Middle frontal gyrus (tissue), 1 donor: ENCODE results near the gene CA14.
"Not testable (repeated sequence)": the region's sequence is repeated elsewhere in the genome, so short reads cannot be mapped to it uniquely, and the experiment has no call there.

ENCODE experiments used
- DNase-seq: peaks from one replicate; pipeline ENCODE4 v3.0.0-alpha.2; 2015; ENCODE audit warnings: low spot score; ENCODE audit errors: extremely low spot score

Gene CA14

DNA sequence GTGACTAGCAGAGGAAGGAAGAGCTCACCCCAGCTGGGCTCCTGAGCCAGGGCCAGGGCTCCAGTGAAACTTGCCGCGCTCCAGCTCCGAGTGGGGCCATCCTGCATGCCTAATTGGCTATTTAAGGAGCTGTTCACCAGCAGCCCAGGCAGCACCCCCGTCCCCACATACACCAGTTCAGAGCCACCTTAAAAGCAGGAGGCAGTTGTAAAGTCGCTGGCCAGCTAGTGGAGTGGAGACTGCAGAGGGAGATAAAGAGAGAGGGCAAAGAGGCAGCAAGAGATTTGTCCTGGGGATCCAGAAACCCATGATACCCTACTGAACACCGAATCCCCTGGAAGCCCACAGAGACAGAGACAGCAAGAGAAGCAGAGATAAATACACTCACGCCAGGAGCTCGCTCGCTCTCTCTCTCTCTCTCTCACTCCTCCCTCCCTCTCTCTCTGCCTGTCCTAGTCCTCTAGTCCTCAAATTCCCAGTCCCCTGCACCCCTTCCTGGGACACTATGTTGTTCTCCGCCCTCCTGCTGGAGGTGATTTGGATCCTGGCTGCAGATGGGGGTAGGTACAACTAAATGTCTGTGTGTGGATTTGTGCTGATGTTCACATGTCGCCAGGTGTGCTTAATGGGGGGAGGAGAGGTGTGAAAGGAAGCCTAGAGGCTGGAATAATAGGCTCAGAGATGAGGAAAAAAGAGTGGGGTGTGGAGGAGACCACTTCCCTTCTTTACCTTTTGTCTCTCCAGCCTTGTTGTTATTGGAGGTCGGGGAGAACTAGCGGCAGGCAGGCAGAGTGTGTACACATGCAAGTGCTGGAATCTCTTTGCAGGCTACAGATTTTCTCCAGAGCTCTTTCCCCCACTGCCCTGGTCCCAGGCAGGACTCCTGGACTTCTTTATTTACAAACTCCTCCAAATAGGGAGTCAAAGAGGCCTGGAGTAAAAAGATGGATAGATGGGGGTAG is at the start of gene CA14:
TSS of gene CA14 (plus strand) at position 151 of the 962 bp plus-strand sequence. CDS start at position 506, 355 bp downstream.
- DNase-seq: no peak

DNA sequence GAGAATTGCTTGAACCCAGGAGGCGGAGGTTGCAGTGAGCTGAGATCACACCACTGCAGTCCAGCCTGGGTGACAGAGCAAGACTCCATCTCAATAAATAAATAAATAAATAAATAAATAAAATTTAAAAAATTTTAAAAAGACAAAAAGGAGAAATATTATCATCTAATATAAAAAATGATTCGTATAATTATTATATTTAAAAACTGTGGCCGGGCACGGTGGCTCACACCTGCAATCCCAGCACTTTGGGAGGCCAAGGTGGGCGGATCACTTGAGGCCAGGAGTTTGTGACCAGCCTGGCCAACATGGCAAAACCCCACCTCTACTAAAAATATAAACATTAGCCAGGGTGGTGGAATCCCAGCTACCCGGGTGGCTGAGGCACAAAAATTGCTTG is 49.1 kb upstream of the CA14 start:
- not testable (repeated sequence) for DNase-seq

DNA sequence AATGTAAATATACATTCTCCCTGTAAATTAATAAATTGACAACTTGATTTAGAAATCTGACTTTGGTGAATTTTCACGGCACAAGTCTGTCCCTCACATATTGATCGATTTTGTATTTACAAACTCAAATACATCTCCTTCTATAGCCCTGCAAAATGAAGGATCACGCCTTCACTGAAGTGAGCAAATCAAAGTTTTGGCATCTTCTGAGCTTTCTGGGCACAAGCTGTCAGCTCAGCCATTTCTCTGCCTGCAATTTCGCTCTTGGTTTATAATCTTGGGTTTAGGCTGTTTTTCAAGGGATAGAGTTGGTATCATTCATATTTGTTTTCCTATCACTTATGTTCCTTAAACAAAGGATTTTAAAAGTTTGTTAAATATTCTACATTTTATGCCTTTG is 47.5 kb upstream of the CA14 start:
- no peak for DNase-seq

DNA sequence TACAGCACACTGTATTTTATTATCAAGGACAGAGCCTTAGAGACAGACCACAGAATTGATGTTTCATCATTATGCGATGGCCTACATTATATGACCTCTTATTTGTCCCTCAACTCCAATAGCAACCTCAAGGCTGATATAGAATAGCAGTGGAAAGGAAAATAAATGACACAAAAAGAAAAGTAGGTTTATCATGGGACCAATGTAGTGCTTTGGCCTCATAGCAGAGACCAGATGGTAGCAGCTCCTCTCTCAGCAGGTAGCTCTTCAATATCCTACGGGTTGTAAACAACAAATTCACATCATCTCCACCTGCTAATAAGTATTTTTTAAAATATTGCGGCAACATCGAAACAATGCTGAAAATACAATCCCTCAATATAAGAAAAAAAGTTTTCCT is 46.9 kb upstream of the CA14 start:
- DNase-seq: no peak

DNA sequence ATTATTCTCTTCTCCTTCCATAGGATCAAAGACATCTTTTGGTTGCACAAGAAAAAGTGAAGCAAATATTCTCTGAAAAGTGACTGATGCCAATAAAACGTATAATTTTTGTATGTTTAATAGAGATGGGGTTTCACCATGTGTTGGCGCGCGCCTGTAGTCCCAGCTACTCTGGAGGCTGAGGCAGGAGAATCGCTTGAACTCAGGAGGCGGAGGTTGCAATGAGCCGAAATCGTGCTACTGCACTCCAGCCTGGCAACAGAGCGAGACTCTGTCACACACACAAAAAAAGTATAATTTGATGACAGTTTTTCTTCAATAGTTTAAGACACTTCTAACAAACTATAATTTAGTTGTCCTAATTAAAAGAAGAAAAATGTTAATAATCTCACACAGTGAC is 45.5 kb upstream of the CA14 start:
- DNase-seq: no peak

DNA sequence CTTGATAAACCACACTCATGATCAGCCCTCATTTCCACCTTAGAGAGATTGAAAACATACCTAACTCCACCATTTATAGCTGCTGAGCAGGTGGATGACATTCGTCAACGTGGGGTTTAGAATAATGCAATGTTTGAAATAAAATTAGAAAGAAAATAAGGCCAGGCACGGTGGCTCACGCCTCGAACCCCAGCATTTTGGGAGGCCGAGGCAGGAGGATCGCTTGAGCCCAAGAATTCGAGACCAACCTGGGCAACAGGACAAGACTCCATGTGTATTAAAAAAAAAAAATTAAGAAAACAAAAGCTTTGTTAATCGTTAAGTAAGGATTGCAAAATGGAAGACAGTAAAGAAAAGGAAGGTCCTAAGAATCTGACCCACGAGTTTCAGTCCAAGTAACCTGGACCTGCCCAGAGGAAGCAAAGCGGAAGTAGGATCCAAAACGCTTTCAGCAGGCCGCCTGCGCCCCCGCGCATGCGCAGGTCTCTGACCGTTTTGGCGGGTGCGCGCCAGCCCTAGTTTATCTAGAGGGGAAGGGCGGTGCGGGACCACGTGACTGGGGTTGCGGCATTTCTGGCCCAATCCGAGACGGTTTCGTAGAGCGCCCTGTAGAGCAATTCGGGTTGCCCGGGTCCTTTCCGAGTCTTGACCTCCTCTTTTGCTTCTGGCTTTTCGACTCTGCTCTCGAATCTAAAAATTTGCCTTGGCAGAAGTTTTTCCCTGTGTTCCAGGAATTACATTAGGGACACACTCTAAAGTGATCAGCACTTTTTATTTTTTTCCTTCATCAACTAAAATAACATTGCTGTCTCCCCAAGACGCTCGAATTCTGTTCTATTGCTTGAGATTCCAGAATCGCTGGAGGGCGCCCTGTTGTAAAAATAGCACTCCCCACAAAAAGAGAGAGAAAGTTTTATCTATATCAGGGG is 44.1 kb upstream of the CA14 start:
- DNase-seq: peak; percentile 94

DNA sequence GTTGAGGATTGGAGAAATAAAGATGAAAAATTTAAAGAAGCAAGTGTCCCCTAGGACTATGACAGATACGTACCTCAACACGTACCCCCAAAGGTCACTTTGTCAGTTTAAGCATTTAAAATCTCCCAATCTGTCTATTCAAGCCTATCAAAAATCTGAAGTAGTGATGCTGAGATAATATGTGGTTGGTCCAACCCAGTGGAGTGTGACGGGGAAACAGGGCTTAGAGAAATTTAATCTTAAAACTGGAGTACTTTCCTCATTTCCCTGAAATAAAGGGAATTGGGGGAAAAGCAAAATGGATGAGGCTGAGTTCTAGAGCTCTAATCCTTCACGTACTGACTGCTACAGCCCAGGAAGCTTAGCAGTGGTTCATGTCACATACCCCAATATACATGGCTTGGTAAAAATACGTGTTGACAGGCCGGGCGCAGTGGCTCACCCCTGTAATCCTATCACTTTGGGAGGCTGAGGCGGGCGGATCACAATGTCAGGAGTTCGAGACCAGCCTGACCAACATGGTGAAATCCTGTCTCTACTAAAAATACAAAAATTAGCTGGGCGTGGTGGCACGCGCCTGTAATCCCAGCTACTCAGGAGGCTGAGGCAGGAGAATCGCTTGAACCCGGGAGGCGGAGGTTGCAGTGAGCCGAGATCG is 43.3 kb upstream of the CA14 start:
- DNase-seq: not testable (repeated sequence)

DNA sequence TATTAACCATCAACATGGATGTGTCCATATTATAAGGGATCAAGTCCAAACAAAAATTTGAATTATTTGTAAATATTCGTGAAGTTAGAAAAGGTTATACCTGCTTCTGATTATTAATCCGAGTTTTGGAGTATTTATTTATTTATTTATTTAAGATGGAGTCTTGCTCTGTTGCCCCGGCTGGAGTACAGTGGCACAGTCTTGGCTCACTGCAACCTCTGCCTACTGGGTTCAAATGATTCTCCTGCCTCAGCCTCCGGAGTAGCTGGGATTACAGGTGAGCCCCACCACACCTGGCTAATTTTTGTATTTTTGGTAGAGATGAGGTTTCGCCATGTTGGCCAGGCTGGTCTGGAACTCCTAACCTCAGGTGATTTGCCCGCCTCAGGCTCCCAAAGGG is 41.7 kb upstream of the CA14 start:
- DNase-seq: not testable (repeated sequence)

DNA sequence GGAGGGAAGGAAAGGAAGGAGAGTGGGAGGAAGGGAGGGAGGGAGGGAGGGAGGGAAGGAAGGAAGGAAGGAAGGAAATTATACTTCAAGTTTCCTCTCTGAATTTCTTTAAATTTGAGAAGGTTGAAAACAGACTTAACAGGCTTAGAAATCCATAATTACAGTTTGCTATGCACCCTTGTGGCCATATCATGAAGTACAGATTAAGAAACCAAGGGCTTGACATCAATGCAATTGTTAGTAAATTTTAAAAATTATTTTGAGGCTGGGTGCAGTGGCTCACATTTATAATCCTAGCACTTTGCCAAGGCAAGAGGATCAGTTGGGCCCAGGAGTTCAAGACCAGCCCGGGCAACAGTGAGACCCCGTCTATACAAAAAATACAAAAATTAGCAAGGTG is 36.0 kb upstream of the CA14 start:
- DNase-seq: no peak

DNA sequence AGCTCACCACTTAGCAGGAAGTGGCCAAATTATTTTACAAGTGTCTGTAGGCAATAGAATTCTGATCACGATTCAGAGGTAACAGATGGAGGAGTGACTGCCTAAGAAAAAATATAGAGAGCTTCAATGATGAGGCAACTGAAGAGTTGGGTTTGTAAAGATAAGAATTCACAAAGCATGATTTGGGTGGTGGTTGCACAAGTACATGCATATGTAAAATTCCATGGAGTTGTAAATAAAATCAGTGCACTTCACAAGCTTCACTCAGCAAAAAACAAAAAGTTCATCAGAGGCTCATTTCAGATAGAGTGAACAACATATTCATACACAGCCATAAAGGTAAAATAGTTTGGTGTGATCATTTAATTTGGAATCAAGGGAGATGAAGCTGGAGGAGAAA is 32.6 kb upstream of the CA14 start:
- no peak for DNase-seq

DNA sequence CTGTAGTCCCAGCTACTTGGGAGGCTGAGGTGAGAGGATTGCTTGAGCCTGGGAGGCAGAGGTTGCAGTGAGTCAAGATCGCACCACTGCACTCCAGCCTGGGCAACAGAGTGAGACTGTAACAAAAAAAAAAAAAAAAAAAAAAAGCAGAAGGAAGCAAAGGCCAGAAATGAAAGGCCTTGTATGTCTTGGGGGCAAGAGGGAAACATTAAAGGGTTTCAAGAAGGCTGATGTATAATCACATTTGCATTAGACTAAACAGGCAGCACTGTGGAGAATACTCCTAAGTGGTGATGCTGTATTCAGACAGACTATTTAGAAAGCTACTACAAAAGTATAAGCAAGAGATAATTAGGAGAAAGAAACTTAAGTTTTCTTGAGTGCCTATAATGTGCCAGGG is 32.0 kb upstream of the CA14 start:
- DNase-seq: no peak

DNA sequence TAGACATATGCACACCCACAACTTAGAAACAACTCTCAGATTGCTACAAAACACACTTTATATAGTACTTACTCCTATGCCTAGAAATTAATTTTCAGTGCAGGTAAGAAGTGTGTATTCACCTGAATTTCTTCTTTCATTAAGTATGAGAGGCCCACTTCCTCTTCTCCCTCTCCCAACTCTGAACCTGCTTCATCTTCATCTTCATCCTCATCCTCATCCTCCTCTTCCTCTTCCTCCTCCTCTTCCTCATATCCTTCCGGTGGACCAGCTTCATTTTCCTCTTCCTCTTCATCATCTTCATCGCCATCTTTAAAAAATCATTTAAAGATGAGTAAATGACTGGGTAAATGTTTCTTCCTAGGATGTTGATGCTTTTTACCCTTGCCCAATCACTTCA is 31.1 kb upstream of the CA14 start:
- no peak for DNase-seq

DNA sequence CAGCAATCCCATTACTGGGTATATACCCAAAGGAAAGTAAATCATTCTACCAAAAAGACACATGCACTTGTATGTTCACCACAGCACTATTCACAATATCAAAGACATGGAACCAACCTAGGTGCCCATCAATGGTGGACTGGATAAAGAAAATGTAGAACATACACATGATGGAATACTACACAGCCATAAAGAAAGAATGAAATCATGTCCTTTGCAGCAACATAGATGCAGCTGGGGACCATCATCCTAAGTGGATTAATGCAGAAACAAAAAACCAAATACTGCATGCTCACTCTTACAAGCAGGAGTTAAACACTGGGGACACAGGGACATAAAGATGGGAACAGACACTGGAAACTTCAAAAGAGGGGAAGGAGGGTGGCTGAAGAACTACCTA is 30.3 kb upstream of the CA14 start:
- DNase-seq: no peak

DNA sequence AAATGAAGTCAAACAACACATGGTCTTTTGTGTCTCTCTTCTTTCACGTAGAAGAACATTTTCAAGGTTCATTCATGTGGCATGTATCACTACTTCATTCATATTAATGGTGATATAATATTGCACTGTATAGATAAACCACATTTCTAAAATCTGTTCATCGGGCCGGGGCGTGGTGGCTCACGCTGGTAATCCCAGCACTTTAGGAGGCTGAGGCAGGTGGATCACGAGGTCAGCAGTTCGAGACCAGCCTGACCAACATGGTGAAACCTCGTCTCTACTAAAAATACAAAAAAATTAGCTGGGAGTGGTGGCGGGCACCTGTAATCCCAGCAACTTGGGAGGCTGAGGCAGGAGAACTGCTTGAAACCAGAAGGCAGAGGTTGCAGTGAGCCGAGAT is 29.3 kb upstream of the CA14 start:
- not testable (repeated sequence) for DNase-seq

DNA sequence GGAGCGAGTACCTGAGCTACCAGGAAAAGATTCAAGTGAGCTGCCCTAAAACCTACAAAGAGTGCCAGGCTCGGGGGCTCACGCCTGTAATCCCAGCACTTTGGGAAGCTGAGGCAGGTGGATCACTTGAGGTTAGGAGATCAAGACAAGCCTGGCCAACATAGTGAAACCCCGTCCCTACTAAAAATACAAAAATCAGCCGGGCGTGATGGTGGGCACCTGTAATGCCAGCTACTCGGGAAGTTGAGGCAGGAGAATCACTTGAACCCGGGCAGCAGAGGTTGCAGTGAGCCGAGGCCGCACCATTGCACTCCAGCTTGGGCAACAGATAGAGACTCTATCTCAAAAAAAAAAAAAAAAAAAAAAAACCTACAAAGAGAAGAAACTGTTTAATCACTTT is 24.7 kb upstream of the CA14 start:
- not testable (repeated sequence) for DNase-seq

DNA sequence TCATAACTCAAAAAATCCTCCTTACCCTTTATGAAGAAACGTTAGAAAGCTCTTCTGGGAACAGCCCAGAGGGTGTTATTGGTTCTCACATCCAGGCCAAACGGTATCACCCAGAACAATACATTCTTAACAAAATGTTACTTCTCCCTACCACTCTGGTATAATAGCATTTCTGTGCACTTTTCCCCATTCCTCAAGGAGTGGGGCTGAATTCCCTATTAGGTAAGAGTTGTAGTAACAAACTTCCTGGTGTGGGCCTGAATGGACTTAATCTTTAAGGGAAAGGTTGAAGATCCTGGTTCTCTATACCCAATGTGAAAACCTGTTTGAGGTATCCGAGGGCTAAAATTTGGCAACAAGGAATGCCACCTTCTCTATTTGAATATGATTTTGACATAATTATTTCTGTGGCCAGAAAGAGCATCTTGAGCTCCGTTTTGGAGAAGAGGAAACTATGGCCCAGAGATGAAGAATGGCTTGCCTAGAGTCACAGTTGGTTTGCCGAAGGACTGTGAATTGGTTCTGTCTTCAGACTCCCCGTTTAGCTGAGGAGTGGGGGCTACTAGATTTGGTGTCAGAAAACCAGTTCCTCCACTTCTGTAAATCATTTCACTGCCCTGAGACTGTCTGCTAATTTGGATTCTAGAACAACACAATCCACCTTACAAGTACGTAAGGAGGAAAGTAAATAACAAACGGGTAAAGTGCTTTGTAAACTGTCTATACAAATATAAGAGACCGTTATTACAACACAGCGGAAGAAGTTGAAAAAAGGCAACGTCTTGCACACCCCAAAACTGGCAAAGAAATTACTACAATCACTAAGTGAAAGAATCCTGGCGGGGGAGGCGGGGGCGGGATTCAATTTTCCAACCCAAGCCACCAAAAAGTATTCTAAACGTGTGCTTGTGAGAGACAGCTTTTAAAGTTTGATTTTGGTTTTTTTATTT is 23.9 kb upstream of the CA14 start:
- DNase-seq: no peak

DNA sequence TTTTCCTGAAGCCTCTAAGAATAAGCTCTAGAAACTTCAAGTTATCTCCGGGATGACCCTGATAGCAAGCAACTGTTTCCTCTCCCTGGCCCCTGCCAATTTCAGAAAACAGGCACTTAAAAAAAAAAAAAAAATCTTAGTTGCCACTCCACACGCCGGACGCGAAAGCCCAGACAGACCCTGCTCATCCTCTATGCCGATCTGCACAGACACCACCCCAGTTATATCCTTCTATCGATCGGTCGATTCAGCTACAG is 23.3 kb upstream of the CA14 start:
- no peak for DNase-seq

DNA sequence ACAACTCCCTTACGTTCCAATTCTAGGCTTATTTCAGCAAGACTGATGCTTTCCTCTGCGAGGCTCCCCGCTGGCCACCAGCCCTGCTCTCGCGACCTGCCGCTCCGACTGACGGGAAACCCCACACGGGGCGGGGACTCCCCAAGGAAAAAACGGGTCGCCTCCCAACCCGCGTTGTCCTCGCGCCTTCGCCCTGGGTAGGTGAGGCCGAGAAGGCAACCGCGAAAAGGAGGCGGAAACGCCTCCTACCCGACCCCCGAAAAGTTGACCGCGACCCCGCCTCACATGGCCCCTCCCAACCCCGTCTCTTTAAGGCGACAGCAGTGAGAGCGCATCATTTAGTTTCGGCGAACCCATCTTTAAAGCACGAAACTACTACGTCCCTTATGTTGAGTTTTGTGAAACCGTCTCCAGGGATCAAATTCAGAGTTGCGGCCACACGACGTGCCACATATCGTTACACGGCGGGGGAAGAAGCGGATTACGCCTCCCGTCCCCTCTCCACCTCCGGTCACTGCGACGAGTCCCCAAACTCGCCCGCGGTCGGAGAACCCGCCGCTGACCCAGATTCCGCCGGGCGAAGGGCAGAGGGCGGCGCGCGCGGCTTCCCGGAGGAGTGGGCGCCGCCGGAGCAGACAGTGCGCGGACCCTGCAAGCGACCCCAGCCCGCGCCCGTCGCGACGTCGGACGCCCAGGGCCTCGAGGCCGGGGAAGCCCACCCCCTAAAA is 22.8 kb upstream of the CA14 start:
- no peak for DNase-seq

DNA sequence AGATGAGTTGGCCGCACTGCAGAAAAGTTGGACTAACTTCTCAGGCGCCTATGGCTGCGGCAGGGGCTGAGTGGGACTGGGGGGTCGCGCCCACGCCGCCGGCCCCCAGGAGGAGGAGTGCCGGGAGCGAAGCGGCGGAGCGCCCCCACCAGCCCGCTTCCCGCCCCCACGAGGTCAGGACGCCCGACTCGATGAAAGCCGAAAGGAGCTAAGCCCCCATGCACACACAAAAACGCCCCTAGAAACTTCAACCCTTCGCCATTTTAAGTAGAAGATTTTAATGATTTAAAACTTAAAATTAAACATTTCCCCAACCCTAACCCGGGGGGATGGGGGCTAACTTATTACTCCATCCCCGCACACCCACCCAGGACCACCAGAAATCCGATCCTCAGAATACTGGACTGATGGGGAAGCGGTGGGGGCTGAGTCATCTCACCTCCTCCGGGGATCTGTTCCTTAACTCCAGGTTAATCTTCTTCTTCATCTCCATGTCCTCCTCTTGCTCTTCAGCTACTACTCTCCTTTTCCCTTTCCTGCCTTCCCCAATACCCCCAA is 22.2 kb upstream of the CA14 start:
- DNase-seq: no peak
